ENCODE measurements around the gene TAF11L5.
"Not testable (repeated sequence)": the region's sequence is repeated elsewhere in the genome, so short reads cannot be mapped to it uniquely, and the experiment has no call there.

TAF11L5 gene
- 0 reads per million in 17 experiments for total RNA-seq

DNA sequence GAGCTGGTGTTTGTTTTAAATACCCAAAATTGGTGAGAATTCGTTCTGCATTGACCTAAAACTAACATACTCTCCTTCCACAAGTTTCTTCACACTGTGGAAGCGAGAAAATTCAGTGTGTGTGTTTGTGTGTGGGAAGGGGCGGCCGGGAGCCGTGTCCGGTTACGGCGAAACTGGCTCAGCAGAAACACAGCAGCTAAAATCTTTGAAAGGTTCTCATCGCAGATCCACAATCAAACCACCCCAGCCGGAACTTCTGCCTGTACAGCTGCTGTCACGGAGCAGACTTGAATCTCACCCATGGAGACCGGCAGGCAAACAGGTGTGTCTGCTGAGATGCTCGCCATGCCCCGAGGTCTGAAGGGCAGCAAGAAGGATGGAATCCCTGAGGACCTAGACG, at the start of gene TAF11L5:
Gene TAF11L5 (plus strand): TSS at position 301 of the 400 bp plus-strand sequence.
- not testable (repeated sequence) for DNase-seq

DNA sequence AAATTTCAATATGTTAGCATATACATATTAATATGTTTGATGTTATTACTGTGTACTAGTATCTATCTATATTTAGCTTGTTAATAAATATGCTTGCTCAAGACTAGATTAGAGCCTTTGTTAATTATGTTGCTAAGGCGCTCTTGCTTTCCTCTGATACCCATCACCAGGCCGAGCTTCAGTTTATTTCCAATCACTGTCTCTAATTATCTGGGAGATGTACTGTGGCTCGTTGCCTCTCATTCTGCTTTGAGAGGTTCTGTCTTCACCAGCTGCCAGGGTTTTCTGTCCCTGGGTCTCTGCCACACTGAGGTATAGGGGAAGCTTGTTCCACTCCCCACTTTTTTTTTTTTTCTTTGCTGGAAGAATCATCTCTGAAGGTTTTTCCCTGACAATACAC, 48.0 kb upstream of the TAF11L5 start:
- DNase-seq = no peak

DNA sequence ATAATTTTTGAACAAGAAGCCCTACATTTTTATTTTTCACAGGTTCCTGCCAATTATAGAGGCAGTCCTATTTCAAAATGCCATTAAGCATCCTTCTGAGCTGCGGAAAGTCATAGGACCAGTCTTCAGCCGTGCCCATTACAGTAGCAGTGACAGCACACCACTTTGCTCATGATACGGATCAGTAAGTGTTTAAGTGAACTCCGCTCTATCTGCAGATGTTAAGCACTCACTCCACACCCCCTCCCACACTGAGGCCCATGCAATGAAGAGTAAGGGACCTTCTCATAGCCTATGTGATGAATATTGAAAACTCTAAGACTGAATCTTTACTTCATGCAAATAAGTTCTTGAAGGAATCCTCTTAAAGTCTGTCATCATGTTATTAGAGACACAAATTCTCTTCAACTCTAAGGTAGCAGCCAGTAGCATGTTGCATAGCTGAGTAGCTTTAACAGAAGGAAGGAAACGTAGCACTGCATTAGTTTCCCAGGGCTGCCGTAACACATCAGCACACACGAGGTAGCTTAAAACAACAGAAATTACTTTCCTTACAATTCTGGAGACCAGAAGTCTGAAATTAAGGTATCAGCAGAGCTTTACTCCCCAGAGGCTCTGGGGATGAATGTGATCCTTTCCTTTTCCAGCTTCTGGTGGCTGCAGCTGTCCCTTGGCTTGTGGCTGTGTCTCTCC, 47.3 kb upstream of the TAF11L5 start:
- no peak for DNase-seq

DNA sequence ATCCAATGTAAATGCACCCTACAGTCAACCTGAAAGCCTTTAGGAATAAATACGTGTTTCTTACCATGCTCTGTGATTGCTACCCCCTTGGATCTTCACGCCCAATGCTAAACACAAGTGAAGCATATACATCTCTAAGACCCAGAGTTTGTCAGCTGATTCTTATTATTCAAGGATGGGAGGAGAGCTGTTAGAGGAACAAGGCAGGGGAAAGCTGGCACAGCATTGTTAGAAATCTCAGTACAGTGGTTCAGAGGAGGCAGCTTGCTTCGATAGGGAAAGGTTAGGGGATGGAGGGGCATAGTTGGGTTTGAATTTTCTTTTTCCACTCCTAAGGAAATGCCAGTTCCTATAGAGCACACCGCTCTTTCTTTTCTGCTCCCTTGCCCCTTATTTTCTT, 43.7 kb upstream of the TAF11L5 start:
- peak in 1 of 4 experiments; percentile 6 for DNase-seq

DNA sequence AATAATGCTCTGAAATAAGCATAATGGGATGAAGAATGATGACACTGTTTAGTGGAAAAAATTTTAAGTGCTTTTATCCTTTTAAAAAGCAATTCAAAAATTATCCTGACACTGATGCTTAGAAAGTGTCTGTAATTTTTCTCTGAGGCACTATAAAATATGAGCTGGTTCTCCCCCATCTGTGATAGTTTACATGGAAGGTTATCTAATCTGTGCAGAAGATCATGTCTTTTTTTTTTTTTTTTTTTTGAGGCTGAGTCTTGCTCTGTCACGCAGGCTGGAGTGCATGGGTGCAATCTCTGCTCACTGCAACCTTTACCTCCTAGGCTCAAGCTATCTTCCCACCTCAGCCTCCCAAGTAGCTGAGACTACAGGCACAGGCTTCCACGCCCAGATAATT, 42.2 kb upstream of the TAF11L5 start:
- DNase-seq = no peak

DNA sequence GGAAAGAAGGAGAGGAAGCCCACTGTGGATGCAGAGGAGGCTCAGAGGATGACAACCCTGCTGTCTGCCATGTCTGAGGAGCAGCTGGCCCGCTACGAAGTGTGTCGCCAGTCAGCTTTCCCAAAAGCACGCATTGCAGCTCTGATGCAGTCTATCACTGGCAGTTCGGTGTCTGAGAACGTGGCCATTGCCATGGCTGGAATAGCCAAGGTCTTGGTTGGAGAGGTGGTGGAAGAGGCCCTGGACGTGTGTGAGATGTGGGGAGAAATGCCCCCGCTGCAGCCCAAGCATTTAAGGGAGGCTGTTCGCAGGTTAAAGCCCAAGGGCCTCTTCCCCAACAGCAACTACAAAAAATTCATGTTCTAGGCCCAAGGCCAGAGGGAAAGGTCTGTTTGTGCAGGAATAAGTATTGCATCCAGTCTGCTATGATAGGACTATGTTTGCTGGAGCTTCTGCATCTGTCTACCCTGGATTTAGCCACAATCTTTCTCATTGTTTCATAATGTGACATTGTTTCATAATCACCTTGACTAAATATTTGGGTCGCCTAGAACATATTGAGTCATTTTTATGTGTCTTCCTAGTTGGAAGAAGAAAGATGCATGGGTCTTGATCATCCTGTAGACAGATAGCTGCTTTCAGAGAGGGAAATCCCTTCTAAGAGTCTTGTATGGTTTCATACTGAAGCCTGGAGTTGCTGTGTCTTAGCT, 38.4 kb upstream of the TAF11L5 start:
- DNase-seq = peak in 2 of 4 experiments; percentile 1 to 2

DNA sequence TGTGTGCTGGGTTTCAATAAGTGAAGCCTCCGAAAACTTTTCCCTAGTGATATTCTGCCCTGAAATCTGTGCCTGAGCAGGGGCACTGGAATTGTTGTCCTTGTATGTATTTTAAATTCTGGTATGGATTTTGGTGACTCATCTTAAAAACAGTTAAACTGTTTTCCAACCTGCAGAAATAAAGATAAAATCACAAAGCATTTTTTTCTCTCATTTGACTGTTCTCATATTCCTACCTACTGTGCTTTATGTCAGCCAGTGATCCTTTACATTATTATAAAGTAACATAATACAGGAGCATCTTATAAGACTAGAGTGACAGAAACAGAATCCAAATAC, 37.9 kb upstream of the TAF11L5 start:
- DNase-seq = no peak

DNA sequence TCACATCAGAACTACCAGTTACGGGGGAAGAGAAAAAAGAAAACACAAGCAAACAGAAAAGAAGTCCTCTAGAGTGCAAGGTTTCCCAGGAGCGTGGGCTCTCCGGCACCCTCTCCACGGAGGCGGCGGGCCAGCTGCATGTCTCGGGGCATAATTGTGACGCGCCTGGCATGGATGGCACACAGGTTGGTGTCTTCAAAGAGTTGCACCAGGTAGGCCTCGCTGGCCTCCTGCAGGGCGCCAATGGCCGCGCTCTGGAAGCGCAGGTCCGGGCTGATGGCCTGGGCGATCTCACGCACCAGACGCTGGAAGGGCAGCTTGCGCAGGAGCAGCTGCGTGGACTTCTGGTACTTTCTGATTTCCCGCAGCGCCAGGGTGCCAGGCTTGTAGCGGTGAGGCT, 33.8 kb upstream of the TAF11L5 start:
- DNase-seq = not testable (repeated sequence)

DNA sequence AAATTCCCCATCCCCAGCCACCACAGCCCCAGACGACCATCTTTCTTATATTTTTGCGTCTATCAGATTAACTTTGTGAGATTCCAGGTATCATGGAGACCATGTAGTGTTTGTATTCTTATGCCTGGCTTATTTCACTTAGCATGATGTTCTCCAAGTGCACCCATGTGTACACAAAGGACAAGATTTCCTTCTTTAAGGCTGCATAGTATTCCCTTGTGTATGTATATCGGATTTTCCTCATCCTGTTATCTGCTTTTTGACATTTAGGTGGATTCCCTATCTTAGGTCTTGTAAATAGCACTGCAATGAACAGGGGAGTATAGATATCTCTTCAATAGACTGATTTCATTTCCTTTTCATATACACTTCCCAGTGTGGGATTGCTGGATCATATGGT, 32.3 kb upstream of the TAF11L5 start:
- no peak for DNase-seq

DNA sequence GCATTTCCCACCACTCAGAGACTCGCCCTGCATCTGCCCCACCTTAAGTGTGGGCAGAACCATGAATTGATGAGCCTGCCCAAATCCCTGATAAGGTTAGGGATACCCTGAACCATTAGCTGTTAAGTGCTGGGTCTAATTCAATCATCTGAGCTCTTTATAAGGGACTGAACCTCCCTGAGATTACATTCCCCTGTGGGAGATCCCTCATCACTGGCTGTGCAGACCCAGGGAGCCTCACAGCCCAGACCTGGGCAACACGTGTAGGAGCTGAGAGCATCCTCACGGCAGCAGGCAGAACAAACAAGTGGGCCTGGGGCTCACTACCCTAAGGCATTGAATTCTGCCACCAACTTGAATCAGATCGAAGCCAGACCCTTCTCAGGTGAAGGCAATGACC, 27.6 kb upstream of the TAF11L5 start:
- no peak for DNase-seq

DNA sequence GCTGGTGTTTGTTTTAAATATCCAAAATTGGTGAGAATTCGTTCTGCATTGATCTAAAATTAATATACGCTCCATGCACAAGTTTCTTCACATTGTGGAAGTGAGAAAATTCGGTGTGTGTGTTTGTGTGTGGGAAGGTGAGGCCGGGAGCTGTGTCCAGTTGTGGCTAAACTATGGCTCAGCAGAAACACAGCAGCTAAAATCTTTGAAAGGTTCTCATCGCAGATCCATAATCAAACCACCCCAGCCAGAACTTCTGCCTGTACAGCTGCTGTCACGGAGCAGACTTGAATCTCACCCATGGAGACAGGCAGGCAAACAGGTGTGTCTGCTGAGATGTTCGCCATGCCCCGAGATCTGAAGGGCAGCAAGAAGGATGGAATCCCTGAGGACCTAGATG, 27.1 kb upstream of the TAF11L5 start, which contains the start of gene TAF11L2:
Gene TAF11L2 (plus strand): TSS at position 301 of the 400 bp plus-strand sequence.
- DNase-seq = not testable (repeated sequence)

DNA sequence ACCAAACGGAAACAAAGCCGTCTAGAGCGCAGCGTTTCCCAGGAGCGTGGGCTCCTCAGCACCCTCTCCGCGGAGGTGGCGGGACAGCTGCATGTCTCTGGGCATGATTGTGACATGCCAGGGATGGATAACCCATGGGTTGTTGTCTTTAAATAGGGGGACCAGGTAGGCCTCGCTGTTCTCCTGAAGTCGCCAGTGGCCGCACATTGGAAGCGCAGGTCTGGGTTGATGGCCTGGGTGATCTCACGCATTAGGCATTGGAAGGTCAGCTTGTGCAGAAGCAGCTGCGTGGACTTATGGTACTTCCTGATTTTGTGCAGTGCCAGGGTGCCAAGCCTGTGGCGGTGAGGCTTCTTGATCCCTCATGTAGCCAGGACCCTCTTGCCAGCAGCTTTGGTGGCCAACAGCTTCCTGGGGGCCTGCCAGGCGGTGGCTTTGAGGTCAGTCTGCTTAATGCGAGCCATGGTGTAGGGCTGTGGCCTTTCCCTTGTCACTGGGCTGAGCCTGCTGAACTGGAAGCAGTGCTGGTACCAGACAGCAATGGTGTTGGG, 13.2 kb upstream of the TAF11L5 start:
- no peak for DNase-seq

DNA sequence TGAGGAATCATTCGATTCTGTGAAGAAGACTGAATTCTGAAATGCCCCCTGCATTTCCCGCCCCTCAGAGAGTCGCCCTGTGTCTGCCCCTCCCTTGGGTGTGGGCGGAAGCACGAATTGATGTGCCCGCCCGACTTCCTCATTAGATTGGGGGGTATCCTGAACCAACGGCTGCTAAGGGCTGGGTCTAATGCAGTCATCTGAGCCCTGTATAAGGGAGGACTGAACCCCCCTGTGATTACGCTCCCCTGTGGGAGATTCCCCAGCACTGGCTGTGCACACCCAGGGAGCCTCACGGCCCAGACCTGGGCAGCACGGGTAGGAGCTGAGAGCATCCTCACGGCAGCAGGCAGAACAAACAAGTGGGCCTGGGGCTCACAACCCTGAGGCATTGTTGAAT, 7.5 kb upstream of the TAF11L5 start:
- not testable (repeated sequence) for DNase-seq

DNA sequence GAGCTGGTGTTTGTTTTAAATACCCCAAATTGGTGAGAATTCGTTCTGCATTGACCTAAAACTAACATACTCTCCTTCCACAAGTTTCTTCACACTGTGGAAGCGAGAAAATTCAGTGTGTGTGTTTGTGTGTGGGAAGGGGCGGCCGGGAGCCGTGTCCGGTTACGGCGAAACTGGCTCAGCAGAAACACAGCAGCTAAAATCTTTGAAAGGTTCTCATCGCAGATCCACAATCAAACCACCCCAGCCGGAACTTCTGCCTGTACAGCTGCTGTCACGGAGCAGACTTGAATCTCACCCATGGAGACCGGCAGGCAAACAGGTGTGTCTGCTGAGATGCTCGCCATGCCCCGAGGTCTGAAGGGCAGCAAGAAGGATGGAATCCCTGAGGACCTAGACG, 7.0 kb upstream of the TAF11L5 start, which contains the start of gene TAF11L3:
Gene TAF11L3 (plus strand): TSS at position 301 of the 400 bp plus-strand sequence.
- DNase-seq = not testable (repeated sequence)

DNA sequence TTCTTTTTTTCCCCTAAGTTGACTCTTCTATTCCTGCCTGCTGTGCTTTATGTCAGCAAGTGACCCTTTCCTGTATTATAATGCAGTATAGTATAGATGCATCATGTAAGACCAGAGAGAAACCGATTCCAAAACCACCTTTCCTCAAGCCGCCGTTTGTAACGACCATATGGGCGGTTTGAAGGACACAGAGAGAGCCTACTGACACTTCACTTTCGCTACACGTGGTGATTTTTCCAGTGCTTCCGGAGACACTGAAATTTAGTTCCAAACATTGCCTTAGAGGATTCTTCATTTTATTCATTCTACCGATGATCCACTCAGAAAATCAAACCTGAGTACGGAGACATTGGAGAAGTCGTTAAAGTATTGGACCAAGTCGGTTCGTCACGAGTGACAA, 5.5 kb upstream of the TAF11L5 start:
- DNase-seq = not testable (repeated sequence)

DNA sequence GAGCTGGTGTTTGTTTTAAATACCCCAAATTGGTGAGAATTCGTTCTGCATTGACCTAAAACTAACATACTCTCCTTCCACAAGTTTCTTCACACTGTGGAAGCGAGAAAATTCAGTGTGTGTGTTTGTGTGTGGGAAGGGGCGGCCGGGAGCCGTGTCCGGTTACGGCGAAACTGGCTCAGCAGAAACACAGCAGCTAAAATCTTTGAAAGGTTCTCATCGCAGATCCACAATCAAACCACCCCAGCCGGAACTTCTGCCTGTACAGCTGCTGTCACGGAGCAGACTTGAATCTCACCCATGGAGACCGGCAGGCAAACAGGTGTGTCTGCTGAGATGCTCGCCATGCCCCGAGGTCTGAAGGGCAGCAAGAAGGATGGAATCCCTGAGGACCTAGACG, 3.5 kb upstream of the TAF11L5 start, which contains the start of gene TAF11L4:
Gene TAF11L4 (plus strand): TSS at position 301 of the 400 bp plus-strand sequence.
- not testable (repeated sequence) for DNase-seq

DNA sequence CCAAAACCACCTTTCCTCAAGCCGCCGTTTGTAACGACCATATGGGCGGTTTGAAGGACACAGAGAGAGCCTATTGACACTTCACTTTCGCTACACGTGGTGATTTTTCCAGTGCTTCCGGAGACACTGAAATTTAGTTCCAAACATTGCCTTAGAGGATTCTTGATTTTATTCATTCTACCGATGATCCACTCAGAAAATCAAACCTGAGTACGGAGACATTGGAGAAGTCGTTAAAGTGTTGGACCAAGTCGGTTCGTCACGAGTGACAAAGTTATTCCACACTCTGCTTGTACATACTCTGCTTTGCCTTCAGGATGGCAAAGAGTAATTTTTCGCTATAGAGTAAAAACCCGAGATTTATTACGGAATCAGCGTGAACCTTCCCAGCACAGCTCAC, 1.5 kb downstream of the TAF11L5 start:
- peak in 1 of 4 experiments; percentile 3 for DNase-seq

DNA sequence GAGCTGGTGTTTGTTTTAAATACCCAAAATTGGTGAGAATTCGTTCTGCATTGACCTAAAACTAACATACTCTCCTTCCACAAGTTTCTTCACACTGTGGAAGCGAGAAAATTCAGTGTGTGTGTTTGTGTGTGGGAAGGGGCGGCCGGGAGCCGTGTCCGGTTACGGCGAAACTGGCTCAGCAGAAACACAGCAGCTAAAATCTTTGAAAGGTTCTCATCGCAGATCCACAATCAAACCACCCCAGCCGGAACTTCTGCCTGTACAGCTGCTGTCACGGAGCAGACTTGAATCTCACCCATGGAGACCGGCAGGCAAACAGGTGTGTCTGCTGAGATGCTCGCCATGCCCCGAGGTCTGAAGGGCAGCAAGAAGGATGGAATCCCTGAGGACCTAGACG, 3.3 kb downstream of the TAF11L5 start, which contains the start of gene TAF11L6:
Gene TAF11L6 (plus strand): TSS at position 301 of the 400 bp plus-strand sequence.
- not testable (repeated sequence) for DNase-seq

Data from suppressor macrophage (primary cell).